Esophagus muscularis mucosa (tissue), 4 donors: ENCODE measurements around the gene SRSF4. TPM values are rescaled to one million over a fixed set of nuclear protein-coding genes. Genes with fewer than 3 reads are reported as not detected.

ENCODE experiments used
- DNase-seq: peaks from one replicate; pipeline ENCODE4 v3.0.0-alpha.2; 2017; ENCODE audit errors: extremely low spot score
- H3K27ac ChIP-seq, 4 donors: fragments of 200-600 bp; sonication (generic); replicated peaks in 1 of 4; 1 replicate in 3 of 4; 2 replicates in 1 of 4; pipeline ENCODE4 v1.5.1; 2016 to 2019; ENCODE audit warnings: mild to moderate bottlenecking in 1 of 4
- H3K27me3 ChIP-seq, 4 donors: fragments of 200-600 bp; sonication (generic); one replicate each; pipeline versions ENCODE4 v1.5.1 to v1.6.0; 2016 to 2019
- H3K36me3 ChIP-seq, 4 donors: fragments of 200-600 bp; sonication (generic); one replicate each; pipeline ENCODE4 v1.5.1; 2016 to 2019
- H3K4me1 ChIP-seq, 4 donors: fragments of 200-600 bp; sonication (generic); one replicate each; pipeline ENCODE4 v1.5.1; 2016 to 2019
- H3K4me3 ChIP-seq, 4 donors: fragments of 200-600 bp; sonication (generic); 1 replicate in 2 of 4; 2 replicates in 2 of 4; pipeline ENCODE4 v1.5.1; 2016 to 2019; ENCODE audit warnings: mild to moderate bottlenecking in 4 of 4, moderate library complexity in 1 of 4
- H3K9me3 ChIP-seq, 4 donors: fragments of 200-600 bp; sonication (generic); 1 replicate in 3 of 4; 2 replicates in 1 of 4; pipeline ENCODE4 v1.5.1; 2016 to 2019
- CTCF ChIP-seq, 3 experiments: fragments of 200-600 bp in 2 of 3; fragments of 450-650 bp in 1 of 3; sonication (generic) in 2 of 3; IDR thresholded peaks; one replicate each; pipeline ENCODE4 v1.5.1; 2017 to 2019; ENCODE audit warnings: antibody characterized with exemption in 3 of 3, mild to moderate bottlenecking in 2 of 3, moderate library complexity in 1 of 3
- EP300 ChIP-seq: sonication (generic); formaldehyde crosslinking; IDR thresholded peaks from one replicate; pipeline ENCODE4 v1.6.1; 2017; ENCODE audit warnings: antibody characterized with exemption
- POLR2A ChIP-seq: fragments of 450-650 bp; IDR thresholded peaks from one replicate; pipeline ENCODE4 v1.6.1; 2017; ENCODE audit warnings: antibody characterized with exemption, moderate library complexity, mild to moderate bottlenecking, low read depth
- POLR2AphosphoS5 ChIP-seq, 2 donors: sonication (generic); formaldehyde crosslinking; IDR thresholded peaks; one replicate each; pipeline ENCODE4 v1.6.1; 2017; ENCODE audit warnings: antibody characterized with exemption in 2 of 2
- WGBS: methylation state at CpG from one replicate; pipeline ENCODE4 v1.1.5; 2018; 5-methylcytosine and 5-hydroxymethylcytosine counted together
- intact Hi-C: fragments of 100-400 bp; cut with DNase I; formaldehyde crosslinking; loops from one replicate; pipeline ENCODE4 v1.15.1; 2023
- total RNA-seq, 4 donors: library from RNA; depleted of rRNA; stranded (reverse); fragments of >200 nt; gene quantifications; one replicate each; pipeline versions ENCODE4 v1.1.0 to v1.2.1, GENCODE V29; 2016

The SRSF4 gene
- total RNA-seq, 4 donors from 2014 or later = 90.3 to 113 (median 98.3) TPM

GRCh38 chr1:29197590-29197924 lies 15.9 kb upstream of the SRSF4 start:
- no peak for DNase-seq
- Histone ChIP-seq H3K4me1 (peaks cover 6 to 9% (median 8%) of the 10 kb centered on the region in 4 donors), H3K9me3 (no peaks in the 10 kb centered on the region), H3K27ac (no peak overlapping the region), H3K27me3 (no peaks in the 10 kb centered on the region), H3K36me3 (peaks cover 15 to 92% (median 80%) of the 10 kb centered on the region in 4 donors), H3K4me3 (no peak overlapping the region)
- TF ChIP-seq POLR2A (no peak), CTCF (IDR thresholded peaks at IDR 0.05) (peak in 2 of 3 experiments; percentile 11 to 28)
- intact Hi-C loops = no loop called here
- 76% methylated on average over 2 of the region's 2 CpGs for whole genome bisulfite sequencing

- DNase-seq = no peak
- Histone ChIP-seq H3K27me3 (no peaks in the 10 kb centered on the region), H3K4me1 (peaks cover under 1 to 4% (median 3%) of the 10 kb centered on the region in 4 donors), H3K36me3 (peaks cover 15 to 96% (median 82%) of the 10 kb centered on the region in 4 donors), H3K4me3 (no peak overlapping the region), H3K27ac (no peak overlapping the region), H3K9me3 (no peaks in the 10 kb centered on the region)
- intact Hi-C loops = no loop called here
- TF ChIP-seq EP300 (no peak), CTCF (IDR thresholded peaks at IDR 0.05) (no peak), POLR2AphosphoS5 (IDR thresholded peaks at IDR 0.05) (no peak), POLR2A (no peak)
- 71% methylated on average over 7 of the region's 7 CpGs for WGBS
These were observed 15.3 kb upstream of the SRSF4 start for GRCh38 chr1:29196863-29197589.

GRCh38 chr1:29195881-29196291 lies 14.2 kb upstream of the SRSF4 start:
- H3K4me3 ChIP-seq = no peak overlapping the region
- H3K4me1 ChIP-seq = no peaks in the 10 kb centered on the region
- peaks cover 15 to 89% (median 75%) of the 10 kb centered on the region in 4 donors for H3K36me3 ChIP-seq
- TF ChIP-seq EP300 = no peak
- TF ChIP-seq CTCF (IDR thresholded peaks at IDR 0.05) = no peak
- no peak for TF ChIP-seq POLR2A
- TF ChIP-seq POLR2AphosphoS5 (IDR thresholded peaks at IDR 0.05) = no peak
- H3K27me3 ChIP-seq = no peaks in the 10 kb centered on the region
- DNase-seq = no peak
- WGBS = 80% methylated on average over 8 of the region's 8 CpGs
- no peaks in the 10 kb centered on the region for H3K9me3 ChIP-seq
- H3K27ac ChIP-seq = no peak overlapping the region
- intact Hi-C loops = no loop called here

GRCh38 chr1:29193879-29194455 lies 12.3 kb upstream of the SRSF4 start:
- Histone ChIP-seq H3K27ac (no peak overlapping the region), H3K4me1 (no peaks in the 10 kb centered on the region), H3K9me3 (no peaks in the 10 kb centered on the region), H3K27me3 (no peaks in the 10 kb centered on the region), H3K36me3 (peaks cover 7 to 70% (median 56%) of the 10 kb centered on the region in 4 donors), H3K4me3 (no peak overlapping the region)
- 100% methylated on average over 4 of the region's 8 CpGs for WGBS
- TF ChIP-seq EP300 = no peak
- TF ChIP-seq POLR2A = no peak
- TF ChIP-seq CTCF (IDR thresholded peaks at IDR 0.05) = no peak
- no peak for TF ChIP-seq POLR2AphosphoS5 (IDR thresholded peaks at IDR 0.05)
- DNase-seq = no peak
- intact Hi-C loops = no loop called here
